KOPT-K1 (cell line): Measurements from ENCODE around the gene S1PR5.

Source experiments
- H3K27ac ChIP-seq: fragments of 200-600 bp; sonication (generic); 2 replicates; pipeline ENCODE4 v1.5.1; 2016; ENCODE audit warnings: antibody characterized with exemption, mild to moderate bottlenecking, low read depth, low read length; ENCODE audit not compliant: poor library complexity, severe bottlenecking
- H3K36me3 ChIP-seq: fragments of 200-600 bp; sonication (generic); 2 replicates; pipeline ENCODE4 v1.5.1; 2017; ENCODE audit warnings: antibody characterized with exemption, mild to moderate bottlenecking, low read length, moderate library complexity; ENCODE audit not compliant: insufficient read depth
- H3K9me3 ChIP-seq: fragments of 200-600 bp; sonication (generic); 2 replicates; pipeline ENCODE4 v1.5.1; 2017; ENCODE audit warnings: antibody characterized with exemption, low read length, mild to moderate bottlenecking; ENCODE audit not compliant: insufficient read depth, poor library complexity, severe bottlenecking

The S1PR5 gene, protein sequence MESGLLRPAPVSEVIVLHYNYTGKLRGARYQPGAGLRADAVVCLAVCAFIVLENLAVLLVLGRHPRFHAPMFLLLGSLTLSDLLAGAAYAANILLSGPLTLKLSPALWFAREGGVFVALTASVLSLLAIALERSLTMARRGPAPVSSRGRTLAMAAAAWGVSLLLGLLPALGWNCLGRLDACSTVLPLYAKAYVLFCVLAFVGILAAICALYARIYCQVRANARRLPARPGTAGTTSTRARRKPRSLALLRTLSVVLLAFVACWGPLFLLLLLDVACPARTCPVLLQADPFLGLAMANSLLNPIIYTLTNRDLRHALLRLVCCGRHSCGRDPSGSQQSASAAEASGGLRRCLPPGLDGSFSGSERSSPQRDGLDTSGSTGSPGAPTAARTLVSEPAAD

DNA sequence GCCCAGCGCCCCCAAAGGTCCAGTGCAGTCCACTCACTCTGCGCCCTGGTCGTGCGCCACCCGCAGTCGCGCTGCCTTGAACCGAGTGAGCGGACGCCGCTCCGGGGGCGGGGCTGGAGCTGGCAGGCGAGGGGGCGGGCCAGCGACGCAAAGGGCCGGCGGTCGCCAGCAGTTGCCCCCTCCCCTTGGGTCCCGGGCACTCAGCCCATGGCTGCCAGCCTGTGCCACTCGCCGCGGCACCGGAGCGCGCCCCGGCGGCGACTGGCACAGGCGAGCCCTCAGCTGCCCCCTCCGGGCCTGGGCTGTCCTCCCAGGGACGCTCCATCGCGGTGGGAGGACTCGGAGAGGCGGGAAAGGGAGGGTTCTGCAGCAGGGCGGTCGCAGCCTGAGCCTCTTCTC is at the start of gene S1PR5:
TSS of gene S1PR5 (minus strand) at position 87 of the 399 bp plus-strand sequence. CDS start 2,436 bp downstream, outside the sequence.
- no peaks in the 10 kb centered on the region for H3K36me3 ChIP-seq
- H3K9me3 ChIP-seq = no peaks in the 10 kb centered on the region
- H3K27ac ChIP-seq = no peak within 1 kb of the TSS

DNA sequence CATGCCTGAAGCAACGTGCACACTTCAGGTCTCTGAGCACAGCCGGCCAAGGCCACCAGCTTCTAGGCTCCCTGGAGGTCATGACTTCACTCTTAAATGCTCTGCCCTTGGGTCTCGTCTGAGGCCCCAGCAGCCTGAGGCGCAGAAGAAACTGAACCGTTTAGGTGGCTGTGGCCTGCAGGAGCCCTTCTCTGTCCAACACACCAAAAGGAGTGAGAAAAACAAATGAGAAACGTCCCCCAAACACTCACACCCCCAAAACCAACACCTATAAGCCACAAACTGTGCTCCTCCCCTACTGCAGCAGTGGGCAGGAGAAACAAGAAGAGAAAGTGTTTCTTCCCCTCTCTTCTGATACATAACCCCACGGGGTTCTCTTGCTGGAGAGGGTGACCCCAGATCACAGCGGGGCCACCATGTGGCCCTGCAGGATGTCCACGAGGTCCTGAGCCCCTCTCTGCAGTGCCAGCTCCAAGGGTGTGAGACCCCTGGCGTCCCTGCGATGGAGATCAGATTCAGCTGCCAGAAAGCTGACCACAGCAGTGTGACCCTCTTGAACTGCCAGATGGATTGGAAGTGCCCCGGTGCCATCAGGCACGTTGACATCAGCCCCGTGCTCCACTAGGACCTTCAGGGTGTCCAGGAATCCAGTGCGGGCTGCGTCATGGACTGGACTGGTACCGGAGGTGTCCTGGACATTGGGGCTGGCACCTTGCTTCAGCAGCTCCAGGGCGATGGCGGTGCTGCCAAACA is 49.6 kb upstream of the S1PR5 start:
- H3K9me3 ChIP-seq = no peaks in the 10 kb centered on the region
- peaks cover 26% of the 10 kb centered on the region for H3K36me3 ChIP-seq
- H3K27ac ChIP-seq = peak overlapping the region; percentile 97

DNA sequence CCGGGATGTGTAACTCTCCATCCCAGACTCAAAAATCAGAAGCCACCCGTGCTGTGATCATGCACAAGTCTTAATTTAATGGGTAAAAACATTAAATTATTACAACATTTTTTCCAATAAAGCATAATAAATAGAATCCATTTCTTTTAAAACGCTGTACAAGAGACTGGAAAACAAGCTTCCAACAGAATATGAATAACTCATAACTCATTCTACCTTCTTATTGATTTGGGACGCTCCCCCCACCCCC is 49.1 kb upstream of the S1PR5 start:
- peak overlapping the region; percentile 97 for H3K27ac ChIP-seq
- H3K9me3 ChIP-seq = no peaks in the 10 kb centered on the region
- H3K36me3 ChIP-seq = peaks cover 31% of the 10 kb centered on the region

DNA sequence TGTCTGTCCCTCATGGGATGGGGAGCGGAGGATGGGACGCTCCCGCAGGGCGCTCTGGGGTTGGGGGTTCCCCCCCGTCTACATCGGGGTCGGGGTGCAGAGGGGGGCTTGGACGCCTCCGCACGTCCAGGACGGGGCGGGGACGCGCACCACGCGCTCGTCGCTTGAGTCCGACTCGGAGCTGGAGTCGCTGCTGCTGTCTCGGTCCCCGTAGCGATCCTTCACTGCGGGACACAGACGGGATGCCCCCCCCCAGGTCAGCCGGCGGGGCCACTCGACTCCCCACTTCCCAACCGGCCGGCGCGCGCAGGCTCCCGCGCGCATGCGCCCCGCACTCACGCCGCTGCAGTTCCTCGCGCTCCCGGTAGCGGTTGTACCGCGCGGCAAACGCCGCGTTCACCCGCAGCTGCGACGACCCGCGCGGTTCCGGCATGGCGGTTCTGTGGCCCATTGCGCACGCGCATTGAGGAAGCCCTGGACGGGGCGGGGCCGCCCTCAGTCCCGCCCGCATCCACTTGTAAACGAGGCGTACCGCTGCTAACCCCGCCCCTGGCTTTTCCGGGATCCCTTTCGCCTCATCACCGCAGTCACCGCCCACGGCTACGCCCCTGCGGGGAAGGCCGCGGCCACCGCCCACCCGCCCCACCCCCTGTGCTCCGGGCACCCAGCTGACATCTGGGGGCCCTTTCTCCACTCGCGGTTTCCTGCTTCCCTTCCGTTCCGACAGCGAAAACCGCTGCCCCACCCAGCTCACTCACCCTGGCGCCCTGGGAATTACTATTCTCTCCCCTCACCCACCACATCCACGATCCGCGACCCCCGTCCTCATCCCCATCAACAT is 48.5 kb upstream of the S1PR5 start, which contains the start of gene KRI1:
TSS of gene KRI1 (minus strand) at position 444 of the 841 bp plus-strand sequence. CDS start at position 433, 11 bp downstream.
- Histone ChIP-seq H3K27ac (peak within 1 kb of the TSS; percentile 97), H3K9me3 (no peaks in the 10 kb centered on the region), H3K36me3 (peaks cover 37% of the 10 kb centered on the region)

DNA sequence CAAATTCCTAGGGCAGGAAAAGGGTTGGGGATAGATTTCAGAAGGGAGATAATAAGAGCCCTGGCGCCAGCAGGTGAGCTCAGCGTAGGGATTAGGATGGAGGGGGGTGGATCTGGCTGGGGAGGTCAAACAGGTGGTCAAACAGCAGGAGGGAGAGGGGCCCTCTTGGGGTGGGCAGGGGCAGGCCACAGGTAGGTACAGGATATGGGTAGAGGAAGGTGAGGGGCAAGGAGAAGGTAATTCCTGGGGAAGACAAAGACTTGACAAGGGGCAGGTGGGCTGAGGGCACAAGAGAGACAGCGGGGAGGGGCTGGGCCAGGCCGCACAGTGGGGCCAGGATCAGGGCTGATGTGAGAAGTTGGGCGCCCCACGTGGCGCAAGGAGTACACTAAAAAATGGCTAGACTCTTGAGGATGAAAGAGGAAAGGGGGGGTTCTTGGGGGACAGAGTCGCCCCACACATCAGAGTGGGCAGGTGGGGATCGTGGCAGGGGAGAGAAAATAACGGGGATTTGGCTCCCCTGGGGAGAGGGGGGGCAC is 47.9 kb upstream of the S1PR5 start:
- Histone ChIP-seq H3K27ac (peak overlapping the region; percentile 97), H3K9me3 (no peaks in the 10 kb centered on the region), H3K36me3 (peaks cover 44% of the 10 kb centered on the region)

DNA sequence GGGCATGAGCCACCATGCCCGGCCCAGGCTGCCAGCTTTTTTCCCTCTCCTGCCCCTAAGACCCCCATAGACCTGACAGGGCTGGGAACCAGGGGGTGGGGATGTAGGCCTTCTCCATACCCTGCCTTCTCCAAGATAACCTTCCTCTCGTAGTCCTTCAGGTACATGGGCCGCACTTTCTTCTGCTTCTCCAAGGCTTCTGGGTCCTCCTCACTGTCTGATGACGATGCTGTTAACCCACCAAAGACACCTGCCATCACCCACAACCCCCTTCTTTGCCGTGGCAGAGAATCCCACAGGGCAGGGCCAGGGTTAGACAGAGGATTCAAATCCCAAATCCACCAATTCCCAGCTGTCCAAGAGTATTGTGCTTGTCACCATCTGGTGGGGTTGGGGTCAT is 45.4 kb upstream of the S1PR5 start:
- Histone ChIP-seq H3K27ac (no peak overlapping the region), H3K9me3 (no peaks in the 10 kb centered on the region), H3K36me3 (peaks cover 69% of the 10 kb centered on the region)

DNA sequence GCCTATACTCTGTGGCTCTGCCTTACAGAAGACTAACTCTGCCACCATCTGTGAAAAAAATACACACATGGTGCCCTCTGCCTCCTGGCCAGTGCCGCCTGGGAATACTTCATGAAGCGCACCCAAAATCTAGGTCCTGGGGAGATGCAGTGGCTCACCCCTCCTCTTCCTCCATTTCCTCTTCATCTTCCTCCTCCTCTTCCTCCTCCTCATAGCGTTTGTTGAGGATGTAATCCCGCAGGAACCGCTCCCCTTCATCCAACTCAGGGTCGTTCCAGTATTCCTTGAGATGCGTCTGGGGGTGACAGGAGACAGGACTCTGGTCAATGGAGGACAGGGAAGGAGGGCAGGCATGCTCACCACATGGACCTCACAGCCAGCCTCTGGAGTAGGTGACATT is 42.9 kb upstream of the S1PR5 start:
- Histone ChIP-seq H3K9me3 (no peaks in the 10 kb centered on the region), H3K36me3 (peaks cover 86% of the 10 kb centered on the region), H3K27ac (no peak overlapping the region)

DNA sequence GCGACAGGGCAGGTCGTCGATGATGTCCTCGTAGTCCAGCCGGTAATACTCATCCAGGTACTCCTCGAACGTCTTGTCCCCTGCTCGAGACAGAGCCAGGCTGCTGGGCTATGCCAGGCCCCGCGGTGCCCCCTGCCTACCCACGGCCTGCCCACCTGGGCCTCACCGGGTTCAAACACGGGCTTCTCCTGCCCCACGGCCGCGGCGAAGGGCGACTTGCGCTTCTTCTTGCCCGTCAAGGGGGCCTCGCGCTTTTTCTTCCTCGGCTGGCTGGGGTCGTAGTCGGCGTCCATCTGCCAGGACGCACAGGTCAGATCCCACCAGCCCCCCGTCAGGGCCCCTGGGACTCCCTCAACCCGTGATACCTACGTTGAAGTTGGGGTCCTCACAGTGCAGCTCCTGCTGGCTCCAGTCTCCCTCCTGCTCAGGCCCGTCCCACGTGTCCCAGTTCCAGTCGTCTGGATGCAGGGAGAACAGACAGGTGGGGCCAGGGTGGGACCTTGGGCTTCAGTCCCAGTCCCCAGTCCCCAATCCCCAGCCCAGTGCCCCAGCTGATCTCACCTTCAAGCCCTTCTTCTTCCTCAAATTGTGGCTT is 40.5 kb upstream of the S1PR5 start:
- H3K36me3 ChIP-seq = peaks cover 94% of the 10 kb centered on the region
- no peak overlapping the region for H3K27ac ChIP-seq
- no peaks in the 10 kb centered on the region for H3K9me3 ChIP-seq

DNA sequence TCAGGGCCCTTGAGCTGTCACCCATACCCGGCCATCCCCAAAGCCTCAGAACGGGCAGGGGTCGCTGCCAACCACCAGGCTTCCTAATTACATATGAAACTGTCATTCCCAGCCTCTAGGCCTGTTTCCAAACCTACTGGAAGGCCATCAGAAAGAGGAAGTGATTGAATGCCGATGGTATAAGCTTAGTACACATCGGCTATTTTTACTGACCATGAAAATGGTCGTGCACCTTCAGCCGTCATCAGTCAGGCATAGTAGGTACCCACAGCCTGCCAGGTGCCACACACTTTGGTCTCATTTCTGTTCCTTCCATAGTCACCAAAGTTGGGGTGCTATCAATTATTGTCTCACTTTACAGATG is 38.3 kb upstream of the S1PR5 start:
- Histone ChIP-seq H3K27ac (peak overlapping the region; percentile 99), H3K9me3 (no peaks in the 10 kb centered on the region), H3K36me3 (peaks cover 94% of the 10 kb centered on the region)

DNA sequence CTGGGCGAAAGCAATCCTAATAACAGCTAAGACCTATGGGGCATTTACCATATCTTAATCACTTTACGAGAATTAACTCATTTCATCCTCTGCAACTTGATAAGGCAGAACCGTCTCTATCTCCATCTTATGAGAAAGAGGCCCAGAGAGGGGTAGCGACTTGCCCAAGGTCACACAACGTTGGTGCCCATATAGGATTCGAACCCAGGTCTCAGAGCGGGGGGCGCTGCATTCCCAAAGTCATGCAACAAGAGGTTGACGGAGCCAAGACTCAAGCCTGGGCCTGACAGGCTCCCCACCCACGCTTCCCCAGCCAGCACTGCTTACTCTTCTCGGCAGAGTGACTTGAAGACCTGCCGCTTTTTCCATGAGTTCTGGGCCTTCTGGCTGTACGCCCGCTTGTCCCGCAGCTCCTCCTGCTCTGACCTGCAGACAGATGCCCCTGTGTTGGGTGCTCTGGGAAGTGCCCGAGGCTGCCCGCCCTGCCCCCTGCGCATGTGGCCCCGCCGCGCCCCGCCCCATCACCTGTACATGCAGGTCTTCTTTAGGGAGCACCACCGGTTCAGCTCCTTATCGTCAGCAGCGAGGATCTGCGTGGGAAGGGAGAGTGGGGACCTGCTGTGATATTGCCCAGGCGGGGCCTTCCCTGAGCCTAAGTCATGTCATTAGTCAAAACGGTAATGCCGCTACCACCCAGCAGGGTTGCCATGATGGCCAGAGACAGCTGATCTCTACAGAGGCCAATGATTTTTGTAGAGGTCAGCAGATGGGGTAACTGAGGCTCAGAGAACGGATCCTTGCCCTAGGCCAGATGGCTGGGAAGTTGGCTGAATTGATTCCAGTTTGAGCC is 37.7 kb upstream of the S1PR5 start:
- H3K27ac ChIP-seq = peak overlapping the region; percentile 99
- H3K36me3 ChIP-seq = peaks cover 94% of the 10 kb centered on the region

DNA sequence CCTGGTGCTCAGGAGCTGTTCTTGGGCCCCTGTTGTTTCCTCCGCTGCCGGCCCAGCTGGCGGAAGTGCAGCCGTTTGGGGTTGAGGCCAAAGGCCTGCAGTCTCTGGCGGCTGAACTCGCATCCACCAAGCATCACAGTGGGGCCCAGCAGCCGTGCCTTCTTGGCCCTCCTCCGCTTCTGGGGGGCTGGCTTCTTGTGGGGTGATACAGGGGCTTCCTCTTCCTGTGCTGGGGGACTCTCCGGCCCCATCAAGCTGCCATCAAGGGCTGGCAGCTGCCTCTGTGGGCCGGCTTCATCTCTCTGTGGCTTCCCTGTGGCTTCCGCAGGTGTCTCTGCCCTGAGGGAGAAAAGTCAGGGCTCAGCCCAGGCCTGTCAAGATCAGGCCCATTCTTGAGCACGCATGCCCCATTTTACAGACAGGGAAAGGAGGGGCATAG is 36.7 kb upstream of the S1PR5 start:
- Histone ChIP-seq H3K27ac (peak overlapping the region; percentile 99), H3K36me3 (peaks cover 94% of the 10 kb centered on the region), H3K9me3 (no peaks in the 10 kb centered on the region)

More for the DNA sequence above, 37.7 kb upstream of the S1PR5 start:
- H3K9me3 ChIP-seq = no peaks in the 10 kb centered on the region

DNA sequence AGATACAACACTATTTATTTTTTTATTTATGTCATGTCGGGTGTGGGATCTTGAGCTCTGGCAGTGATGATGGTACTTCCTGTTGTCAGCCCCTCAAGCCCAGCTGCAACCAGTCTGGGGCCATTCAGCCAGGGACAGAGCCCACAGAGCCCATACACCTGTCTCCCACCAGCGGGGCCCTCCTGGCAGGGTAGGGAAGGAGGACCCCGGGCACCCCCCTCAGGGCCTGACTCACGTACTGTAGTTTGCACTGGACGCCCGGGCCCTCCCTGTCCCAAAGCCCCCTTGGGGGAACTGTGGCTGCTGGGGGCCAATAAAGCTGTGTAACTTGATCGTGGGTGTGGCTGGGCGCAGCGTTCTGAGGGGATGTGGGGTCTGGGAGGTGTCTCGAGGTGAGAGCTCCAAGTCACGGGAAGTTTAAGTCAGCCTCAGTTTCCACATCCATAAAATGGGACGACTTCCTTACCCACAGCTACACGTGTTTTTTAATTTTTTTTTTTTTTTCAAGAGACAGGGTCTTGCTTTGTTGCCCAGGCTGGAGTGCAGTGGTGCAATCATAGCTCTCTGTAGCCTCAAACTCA is 35.9 kb upstream of the S1PR5 start:
- Histone ChIP-seq H3K36me3 (peaks cover 94% of the 10 kb centered on the region), H3K27ac (peak overlapping the region; percentile 99), H3K9me3 (no peaks in the 10 kb centered on the region)

DNA sequence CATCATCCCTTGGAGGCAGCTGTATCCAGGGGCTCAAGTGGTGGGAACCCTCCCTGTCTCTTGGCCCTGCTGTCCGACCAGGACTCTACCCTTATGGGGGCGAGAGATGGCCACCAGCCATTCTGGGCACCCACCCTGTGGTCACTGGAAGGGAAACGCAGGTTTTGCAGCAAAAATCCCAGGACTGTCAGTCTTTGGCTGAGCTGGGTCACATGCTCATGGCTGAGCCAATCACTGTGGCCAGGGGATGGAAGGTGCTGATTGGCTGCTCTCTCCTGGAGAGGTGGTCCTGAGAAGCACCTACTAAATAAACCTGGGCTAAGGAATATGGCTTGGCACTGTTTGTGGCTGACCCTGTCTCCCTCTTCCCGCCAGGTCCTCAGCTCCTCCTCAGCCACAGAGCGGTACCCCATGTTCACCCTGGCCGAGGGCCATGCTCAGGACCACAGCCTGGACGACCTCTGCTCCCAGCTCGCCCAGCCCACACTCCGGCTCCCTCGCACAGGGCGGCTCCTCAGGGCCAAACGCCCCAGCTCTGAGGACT is 35.3 kb upstream of the S1PR5 start:
- Histone ChIP-seq H3K27ac (peak overlapping the region; percentile 99), H3K9me3 (no peaks in the 10 kb centered on the region), H3K36me3 (peaks cover 92% of the 10 kb centered on the region)
